GM13977 (cell line): ENCODE results near the gene CKAP5.

Experiments used
- DNase-seq: peaks from one replicate; pipeline ENCODE4 v3.0.0; 2012; ENCODE audit warnings: low spot score
- CTCF ChIP-seq: IDR thresholded peaks from 2 replicates; pipeline ENCODE4 v1.5.1; 2012; ENCODE audit warnings: mild to moderate bottlenecking, control low read depth; ENCODE audit not compliant: insufficient read depth; ENCODE audit errors: extremely low read depth, missing control alignments
- in situ Hi-C: fragments of 300-500 bp; cut with MboI; formaldehyde crosslinking; loops from one replicate; pipeline ENCODE4 v1.12.0; 2022; ENCODE audit warnings: low sequenced_read_pairs, low pct_unique_long_range_greater_than_20kb, mixed read lengths, inconsistent platforms; ENCODE audit not compliant: unreplicated experiment

CKAP5 gene

DNA sequence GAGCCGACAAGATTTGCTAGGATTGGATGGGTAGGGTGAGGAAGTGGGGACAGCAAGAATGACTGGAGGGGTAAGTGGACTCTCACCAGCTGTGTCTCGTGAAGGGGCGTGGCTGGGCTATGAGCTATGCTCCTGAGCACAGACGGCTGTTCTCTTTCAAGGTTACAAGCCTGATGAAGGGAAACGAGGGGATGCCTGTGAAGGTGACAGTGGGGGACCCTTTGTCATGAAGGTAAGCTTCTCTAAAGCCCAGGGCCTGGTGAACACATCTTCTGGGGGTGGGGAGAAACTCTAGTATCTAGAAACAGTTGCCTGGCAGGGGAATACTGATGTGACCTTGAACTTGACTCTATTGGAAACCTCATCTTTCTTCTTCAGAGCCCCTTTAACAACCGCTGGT, 107.2 kb downstream of the CKAP5 start:
- no peak for TF ChIP-seq CTCF
- in situ Hi-C loops, result no loop called here
- no peak for DNase-seq

- in situ Hi-C loops, result no loop called here
- no peak for TF ChIP-seq CTCF
- no peak for DNase-seq
Observed at GRCh38 chr11:46737699-46738098, 108.4 kb downstream of the CKAP5 start.

DNA sequence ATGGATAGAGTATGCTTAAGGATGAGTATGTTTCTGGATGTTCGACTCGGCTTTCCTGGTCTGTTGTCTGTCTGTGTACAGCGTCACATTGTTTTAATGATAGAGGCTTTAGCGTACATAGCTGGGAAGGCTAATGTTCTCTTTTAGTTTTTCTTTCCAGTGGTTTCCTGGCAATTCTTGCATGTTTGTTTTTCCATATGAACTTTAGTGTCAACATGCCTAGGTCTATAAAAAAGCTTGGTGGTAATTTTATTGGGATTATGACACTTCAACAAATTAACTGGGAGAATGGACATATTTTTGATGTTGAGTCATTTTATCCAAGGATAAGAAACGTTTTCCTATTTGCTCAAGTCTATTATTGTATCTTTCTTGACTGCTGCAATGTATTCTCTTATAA, 109.5 kb downstream of the CKAP5 start:
- in situ Hi-C loops, result no loop called here
- TF ChIP-seq CTCF, result no peak
- DNase-seq, result no peak

- TF ChIP-seq CTCF, result no peak
- DNase-seq, result no peak
- in situ Hi-C loops, result no loop called here
Observed at GRCh38 chr11:46736146-46736545, 109.9 kb downstream of the CKAP5 start.

GRCh38 chr11:46733234-46733633, 112.8 kb downstream of the CKAP5 start:
- TF ChIP-seq CTCF, result no peak
- no peak for DNase-seq
- in situ Hi-C loops, result no loop called here

DNA sequence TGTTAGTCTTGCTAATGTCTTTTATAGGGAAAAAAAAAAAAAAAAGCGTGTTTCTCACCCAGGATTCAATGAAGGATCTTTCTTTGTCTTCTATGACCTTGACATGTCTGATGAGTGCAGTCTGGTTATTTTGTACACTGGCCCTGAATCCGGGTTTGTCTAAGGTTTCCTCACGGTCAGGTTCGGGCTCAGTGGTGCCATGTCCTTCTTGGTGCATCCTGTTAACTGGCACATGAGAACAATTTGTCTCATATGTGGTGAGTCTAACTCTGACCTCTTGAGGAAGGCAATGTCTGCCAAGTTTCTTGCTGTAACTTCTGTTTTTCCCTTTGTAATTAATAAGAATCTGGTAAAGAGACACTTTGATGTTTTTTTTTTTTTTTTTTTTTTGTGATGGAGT, 114.5 kb downstream of the CKAP5 start:
- in situ Hi-C loops, result no loop called here
- TF ChIP-seq CTCF, result no peak
- no peak for DNase-seq
